Stimulated activated CD8-positive, alpha-beta memory T cell treated with anti-CD3 and anti-CD28 coated beads, Interleukin-7, amount 100 ng/mL, for 1 hour (primary cell): Measurements from ENCODE around the gene TRMT11.
"Not testable (repeated sequence)": the region's sequence is repeated elsewhere in the genome, so short reads cannot be mapped to it uniquely, and the experiment has no call there.

Source experiments
- DNase-seq, 2 donors: peaks; one replicate each; pipeline ENCODE4 v3.0.0-alpha.2; 2020; ENCODE audit warnings: low read depth in 2 of 2

TRMT11 gene

GRCh38 chr6:125994670-125995488, 8.5 kb downstream of the TRMT11 start:
- no peak for DNase-seq

- peak in 1 of 2 donors; percentile 36 for DNase-seq
Observed at GRCh38 chr6:125995972-125996580, 9.7 kb downstream of the TRMT11 start.

- no peak for DNase-seq
Observed at GRCh38 chr6:126002755-126003679, 16.7 kb downstream of the TRMT11 start.

GRCh38 chr6:126007800-126008199, 21.5 kb downstream of the TRMT11 start:
- DNase-seq, result no peak

GRCh38 chr6:126010040-126010439, 23.7 kb downstream of the TRMT11 start:
- DNase-seq, result no peak

- DNase-seq, result no peak
Observed at GRCh38 chr6:126015863-126016262, 29.5 kb downstream of the TRMT11 start.

GRCh38 chr6:126016591-126016990, 30.3 kb downstream of the TRMT11 start:
- DNase-seq, result no peak

- DNase-seq, result no peak
Observed at GRCh38 chr6:126017668-126018067, 31.3 kb downstream of the TRMT11 start.

- DNase-seq, result no peak
Observed at GRCh38 chr6:126020305-126021050, 34.1 kb downstream of the TRMT11 start.

GRCh38 chr6:126023474-126023873, 37.1 kb downstream of the TRMT11 start:
- DNase-seq, result not testable (repeated sequence)

GRCh38 chr6:126026001-126026400, 39.7 kb downstream of the TRMT11 start:
- DNase-seq, result no peak

GRCh38 chr6:126027601-126028000, 41.3 kb downstream of the TRMT11 start:
- no peak for DNase-seq

GRCh38 chr6:126030045-126030444, 43.7 kb downstream of the TRMT11 start:
- no peak for DNase-seq

- DNase-seq, result no peak
Observed at GRCh38 chr6:126033696-126034095, 47.4 kb downstream of the TRMT11 start.

- DNase-seq, result no peak
Observed at GRCh38 chr6:126034656-126035055, 48.3 kb downstream of the TRMT11 start.

- no peak for DNase-seq
Observed at GRCh38 chr6:126035764-126036163, 49.4 kb downstream of the TRMT11 start.

- no peak for DNase-seq
Observed at GRCh38 chr6:126038234-126038633, 51.9 kb downstream of the TRMT11 start.

- no peak for DNase-seq
Observed at GRCh38 chr6:126039284-126039683, 52.9 kb downstream of the TRMT11 start.

- DNase-seq, result no peak
Observed at GRCh38 chr6:126040394-126040793, 54.1 kb downstream of the TRMT11 start.

- no peak for DNase-seq
Observed at GRCh38 chr6:126040826-126041225, 54.5 kb downstream of the TRMT11 start.

- DNase-seq, result no peak
Observed at GRCh38 chr6:126041516-126041915, 55.2 kb downstream of the TRMT11 start.
